ENCODE results near the gene CFP. TPM values are rescaled to one million over a fixed set of nuclear protein-coding genes. Genes with fewer than 3 reads are reported as not detected.

CFP gene
- total RNA-seq, 1 donor from 2014 or later: 1.1 TPM

GRCh38 chrX:47625365-47625764 is 4.4 kb downstream of the CFP start:
- Histone ChIP-seq H3K27ac (ENCODE audit: low read depth, low read length) (no peak overlapping the region), H3K4me1 (ENCODE audit: insufficient read depth, low read length) (no peaks in the 10 kb centered on the region), H4K20me1 (ENCODE audit: insufficient read depth, low read length) (no peaks in the 10 kb centered on the region), H3K9ac (ENCODE audit: low read length) (no peak overlapping the region), H3K9me3 (ENCODE audit: insufficient read depth, low read depth, low read length) (no peaks in the 10 kb centered on the region), H3K27me3 (ENCODE audit: insufficient read depth, low read length) (no peaks in the 10 kb centered on the region), H3K4me3 (ENCODE audit: insufficient read depth, low read depth, low read length) (no peak overlapping the region), H2AFZ (ENCODE audit: low read depth, low read length) (no peak overlapping the region), H3K79me2 (ENCODE audit: insufficient read depth, low read length) (no peaks in the 10 kb centered on the region), H3K4me2 (ENCODE audit: low read length) (no peak overlapping the region), H3K36me3 (ENCODE audit: insufficient read depth, low read length) (no peaks in the 10 kb centered on the region)
- Mint-ChIP-seq H3K9me3 (ENCODE audit: unreplicated experiment) (no peaks in the 10 kb centered on the region), H3K4me1 (ENCODE audit: low read depth, unreplicated experiment) (peaks cover 5% of the 10 kb centered on the region), H3K27ac (ENCODE audit: unreplicated experiment) (no peak overlapping the region), H3K4me3 (ENCODE audit: unreplicated experiment) (no peak overlapping the region), H3K27me3 (ENCODE audit: low read depth, unreplicated experiment) (peaks cover 9% of the 10 kb centered on the region), H3K36me3 (ENCODE audit: low read depth, unreplicated experiment) (no peaks in the 10 kb centered on the region)
- DNase-seq (ENCODE audit: low read depth) (no peak), FAIRE-seq (no peak)
- TF ChIP-seq EZH2 (IDR thresholded peaks at IDR 0.05; ENCODE audit: insufficient read depth, low read length): no peak
- TF ChIP-seq CTCF (IDR thresholded peaks at IDR 0.05; ENCODE audit: insufficient read depth, low read depth, low read length): no peak

GRCh38 chrX:47623540-47624027 is 6.1 kb downstream of the CFP start:
- TF ChIP-seq EZH2 (IDR thresholded peaks at IDR 0.05; ENCODE audit: insufficient read depth, low read length) (no peak), CTCF (IDR thresholded peaks at IDR 0.05; ENCODE audit: insufficient read depth, low read depth, low read length) (no peak)
- Histone ChIP-seq H4K20me1 (ENCODE audit: insufficient read depth, low read length) (no peaks in the 10 kb centered on the region), H3K27ac (ENCODE audit: low read depth, low read length) (no peak overlapping the region), H3K4me3 (ENCODE audit: insufficient read depth, low read depth, low read length) (peak overlapping the region; percentile 46), H2AFZ (ENCODE audit: low read depth, low read length) (peak overlapping the region; percentile 47), H3K36me3 (ENCODE audit: insufficient read depth, low read length) (no peaks in the 10 kb centered on the region), H3K9me3 (ENCODE audit: insufficient read depth, low read depth, low read length) (no peaks in the 10 kb centered on the region), H3K4me1 (ENCODE audit: insufficient read depth, low read length) (no peaks in the 10 kb centered on the region), H3K9ac (ENCODE audit: low read length) (no peak overlapping the region), H3K79me2 (ENCODE audit: insufficient read depth, low read length) (no peaks in the 10 kb centered on the region), H3K4me2 (ENCODE audit: low read length) (peak overlapping the region; percentile 80), H3K27me3 (ENCODE audit: insufficient read depth, low read length) (no peaks in the 10 kb centered on the region)
- DNase-seq (ENCODE audit: low read depth) (peak; percentile 70), FAIRE-seq (peak; percentile 20)
- Mint-ChIP-seq H3K27ac (ENCODE audit: unreplicated experiment) (no peak overlapping the region), H3K36me3 (ENCODE audit: low read depth, unreplicated experiment) (no peaks in the 10 kb centered on the region), H3K27me3 (ENCODE audit: low read depth, unreplicated experiment) (peaks cover 9% of the 10 kb centered on the region), H3K4me3 (ENCODE audit: unreplicated experiment) (peak overlapping the region; percentile 77), H3K4me1 (ENCODE audit: low read depth, unreplicated experiment) (no peaks in the 10 kb centered on the region), H3K9me3 (ENCODE audit: unreplicated experiment) (no peaks in the 10 kb centered on the region)

GRCh38 chrX:47621851-47622250 is 7.9 kb downstream of the CFP start:
- Histone ChIP-seq H3K4me2 (ENCODE audit: low read length) (no peak overlapping the region), H3K9me3 (ENCODE audit: insufficient read depth, low read depth, low read length) (no peaks in the 10 kb centered on the region), H3K79me2 (ENCODE audit: insufficient read depth, low read length) (no peaks in the 10 kb centered on the region), H2AFZ (ENCODE audit: low read depth, low read length) (no peak overlapping the region), H3K4me3 (ENCODE audit: insufficient read depth, low read depth, low read length) (no peak overlapping the region), H3K27ac (ENCODE audit: low read depth, low read length) (no peak overlapping the region), H4K20me1 (ENCODE audit: insufficient read depth, low read length) (no peaks in the 10 kb centered on the region), H3K9ac (ENCODE audit: low read length) (no peak overlapping the region), H3K27me3 (ENCODE audit: insufficient read depth, low read length) (no peaks in the 10 kb centered on the region), H3K4me1 (ENCODE audit: insufficient read depth, low read length) (no peaks in the 10 kb centered on the region), H3K36me3 (ENCODE audit: insufficient read depth, low read length) (no peaks in the 10 kb centered on the region)
- DNase-seq (ENCODE audit: low read depth): no peak
- TF ChIP-seq EZH2 (IDR thresholded peaks at IDR 0.05; ENCODE audit: insufficient read depth, low read length) (no peak), CTCF (IDR thresholded peaks at IDR 0.05; ENCODE audit: insufficient read depth, low read depth, low read length) (no peak)
- Mint-ChIP-seq H3K4me3 (ENCODE audit: unreplicated experiment) (no peak overlapping the region), H3K27ac (ENCODE audit: unreplicated experiment) (no peak overlapping the region), H3K9me3 (ENCODE audit: unreplicated experiment) (no peaks in the 10 kb centered on the region), H3K36me3 (ENCODE audit: low read depth, unreplicated experiment) (no peaks in the 10 kb centered on the region), H3K4me1 (ENCODE audit: low read depth, unreplicated experiment) (no peaks in the 10 kb centered on the region), H3K27me3 (ENCODE audit: low read depth, unreplicated experiment) (peaks cover 18% of the 10 kb centered on the region)
- FAIRE-seq: no peak
